Endothelial cell (in vitro differentiated cells): ENCODE results near the gene SULT2B1. TPM values are rescaled to one million over a fixed set of nuclear protein-coding genes. Genes with fewer than 3 reads are reported as not detected.

Experiments
- DNase-seq: peaks from one replicate; pipeline ENCODE4 v3.0.0; 2021; ENCODE audit warnings: low spot score
- H3K27ac Mint-ChIP-seq: one replicate; pipeline ENCODE4 v1.8.0; 2021; ENCODE audit warnings: mixed read lengths, inconsistent platforms; ENCODE audit not compliant: unreplicated experiment
- H3K27me3 Mint-ChIP-seq: one replicate; pipeline ENCODE4 v1.8.0; 2021; ENCODE audit warnings: mild to moderate bottlenecking, moderate library complexity, mixed read lengths, inconsistent platforms; ENCODE audit not compliant: unreplicated experiment
- H3K36me3 Mint-ChIP-seq: one replicate; pipeline ENCODE4 v1.8.0; 2021; ENCODE audit warnings: mild to moderate bottlenecking, low read depth, mixed read lengths, inconsistent platforms; ENCODE audit not compliant: unreplicated experiment
- H3K4me1 Mint-ChIP-seq: one replicate; pipeline ENCODE4 v1.8.0; 2021; ENCODE audit warnings: mild to moderate bottlenecking, mixed read lengths, inconsistent platforms; ENCODE audit not compliant: unreplicated experiment
- H3K4me3 Mint-ChIP-seq: one replicate; pipeline ENCODE4 v1.8.0; 2021; ENCODE audit warnings: mild to moderate bottlenecking, mixed read lengths, inconsistent platforms; ENCODE audit not compliant: unreplicated experiment
- H3K9me3 Mint-ChIP-seq: one replicate; pipeline ENCODE4 v1.8.0; 2021; ENCODE audit warnings: mixed read lengths, inconsistent platforms; ENCODE audit not compliant: unreplicated experiment
- CTCF ChIP-seq: fragments of 200-600 bp; sonication (generic); IDR thresholded peaks from one replicate; pipeline ENCODE4 v1.5.0; 2021; ENCODE audit warnings: antibody characterized with exemption; ENCODE audit not compliant: unreplicated experiment
- total RNA-seq: library from RNA; stranded (reverse); fragmentation: NEBNext Ultra II Directional; extraction: Animal tissue kit (Norgen Biotek cat#: 25700); gene quantifications from one replicate; pipeline ENCODE4 v1.2.1, GENCODE V29; 2021; ENCODE audit not compliant: unreplicated experiment

The SULT2B1 gene
- total RNA-seq, 1 donor from 2014 or later: 0.62 TPM

DNA sequence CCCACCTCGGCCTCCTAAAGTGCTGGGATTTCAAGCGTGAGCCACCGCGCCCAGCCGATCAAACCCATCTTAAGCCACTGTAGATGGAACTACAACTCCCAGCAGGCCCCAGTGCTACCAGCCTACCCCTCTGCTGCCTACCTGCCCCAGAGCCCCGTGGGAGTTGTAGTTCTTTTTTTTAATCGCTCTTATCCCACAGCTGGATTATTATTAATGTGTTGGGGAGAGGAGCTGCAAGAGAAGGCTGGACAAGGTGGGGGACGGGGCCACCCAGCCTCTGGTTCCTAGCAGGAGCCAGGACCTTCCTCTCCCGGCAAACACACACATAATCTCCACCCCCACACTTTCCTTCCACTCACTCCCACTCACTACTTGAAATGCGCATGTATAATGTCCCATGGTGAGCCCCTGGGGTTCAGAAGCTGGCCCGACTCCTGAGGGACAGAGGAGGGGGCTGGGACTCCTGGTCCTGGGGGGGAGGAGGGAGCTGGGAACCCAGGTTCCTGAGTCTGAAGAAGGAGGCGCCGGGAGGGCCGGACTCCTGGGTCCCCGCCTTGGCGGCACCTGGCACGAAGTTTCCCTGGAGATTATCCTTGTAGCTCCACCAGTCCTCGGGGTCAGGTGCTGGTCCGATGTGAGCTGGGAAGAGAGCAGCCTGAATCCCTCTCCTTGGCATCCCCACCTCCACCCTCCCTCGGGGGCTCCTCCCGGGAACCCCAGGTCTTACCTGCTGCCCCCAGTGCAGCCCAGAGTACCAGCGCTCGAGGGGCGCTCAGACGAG, 93.1 kb downstream of the SULT2B1 start:
- no peaks in the 10 kb centered on the region for H3K9me3 Mint-ChIP-seq
- peaks cover 15% of the 10 kb centered on the region for H3K4me1 Mint-ChIP-seq
- peaks cover 4% of the 10 kb centered on the region for H3K36me3 Mint-ChIP-seq
- TF ChIP-seq CTCF: no peak
- no peak overlapping the region for H3K27ac Mint-ChIP-seq
- H3K4me3 Mint-ChIP-seq: peak overlapping the region; percentile 88
- peak; percentile 69 for DNase-seq
- H3K27me3 Mint-ChIP-seq: peaks cover 10% of the 10 kb centered on the region

DNA sequence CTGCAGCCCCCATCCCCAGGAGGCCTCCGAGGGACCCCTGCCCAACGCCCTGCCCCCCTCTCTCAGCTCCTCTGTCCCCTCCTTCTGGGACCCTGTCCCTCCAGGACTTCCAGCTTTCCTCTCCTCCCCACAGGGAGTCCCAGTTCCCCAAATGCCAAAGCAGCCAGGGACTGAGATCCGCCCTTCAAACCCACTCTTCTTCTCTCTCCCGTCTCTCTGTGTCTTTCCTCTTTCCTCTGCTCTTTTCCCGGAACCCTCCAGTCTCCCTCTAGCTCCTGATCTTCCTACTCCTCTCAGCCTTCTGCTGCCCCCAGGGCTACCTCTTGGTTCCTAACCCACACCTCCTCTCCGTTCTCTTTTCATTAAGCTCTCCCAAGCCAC, 93.6 kb downstream of the SULT2B1 start:
- Mint-ChIP-seq H3K27ac (peak overlapping the region; percentile 66), H3K36me3 (peaks cover 4% of the 10 kb centered on the region), H3K4me1 (peaks cover 15% of the 10 kb centered on the region), H3K27me3 (peaks cover 10% of the 10 kb centered on the region), H3K4me3 (peak overlapping the region; percentile 93), H3K9me3 (no peaks in the 10 kb centered on the region)
- no peak for TF ChIP-seq CTCF
- peak; percentile 27 for DNase-seq

GRCh38 chr19:48646001-48646721, 94.2 kb downstream of the SULT2B1 start, which contains the start of gene CA11:
Gene CA11, minus strand, starts transcription at chr19:48646187. Its CDS starts 555 bp downstream, at chr19:48645632.
- H3K27me3 Mint-ChIP-seq: peaks cover 10% of the 10 kb centered on the region
- H3K36me3 Mint-ChIP-seq: peaks cover 4% of the 10 kb centered on the region
- H3K9me3 Mint-ChIP-seq: no peaks in the 10 kb centered on the region
- peak within 1 kb of the TSS; percentile 66 for H3K27ac Mint-ChIP-seq
- peak within 1 kb of the TSS; percentile 93 for H3K4me3 Mint-ChIP-seq
- peaks cover 15% of the 10 kb centered on the region for H3K4me1 Mint-ChIP-seq
- DNase-seq: peak; percentile 97
- peak; percentile 69 for TF ChIP-seq CTCF

GRCh38 chr19:48646722-48647216, 94.8 kb downstream of the SULT2B1 start:
- TF ChIP-seq CTCF: no peak
- peak overlapping the region; percentile 53 for H3K4me3 Mint-ChIP-seq
- peaks cover 10% of the 10 kb centered on the region for H3K27me3 Mint-ChIP-seq
- peaks cover 4% of the 10 kb centered on the region for H3K36me3 Mint-ChIP-seq
- no peaks in the 10 kb centered on the region for H3K9me3 Mint-ChIP-seq
- DNase-seq: no peak
- no peak overlapping the region for H3K27ac Mint-ChIP-seq
- peaks cover 15% of the 10 kb centered on the region for H3K4me1 Mint-ChIP-seq
